HFFc6 (cell line): Measurements from ENCODE around the gene GCK. TPM values are rescaled to one million over a fixed set of nuclear protein-coding genes. Genes with fewer than 3 reads are reported as not detected.
"Not testable (repeated sequence)": the region's sequence is repeated elsewhere in the genome, so short reads cannot be mapped to it uniquely, and the experiment has no call there.

Source experiments
- DNase-seq: peaks from one replicate; pipeline ENCODE4 v3.0.0-alpha.2; 2018
- H3K27ac Mint-ChIP-seq: 2 replicates; pipeline ENCODE4 v1.8.0; 2020; ENCODE audit warnings: mild to moderate bottlenecking, mixed read lengths
- H3K27me3 Mint-ChIP-seq: 2 replicates; pipeline ENCODE4 v1.8.0; 2021; ENCODE audit warnings: mild to moderate bottlenecking, moderate library complexity, mixed read lengths; ENCODE audit not compliant: insufficient read depth
- H3K36me3 Mint-ChIP-seq: 2 replicates; pipeline ENCODE4 v1.8.0; 2021; ENCODE audit warnings: low read depth, mixed read lengths
- H3K4me1 Mint-ChIP-seq: 2 replicates; pipeline ENCODE4 v1.8.0; 2020; ENCODE audit warnings: low read depth, mixed read lengths
- H3K4me3 Mint-ChIP-seq: 2 replicates; pipeline ENCODE4 v1.8.0; 2020; ENCODE audit warnings: mild to moderate bottlenecking, moderate library complexity, mixed read lengths
- H3K9me3 Mint-ChIP-seq: 2 replicates; pipeline ENCODE4 v1.8.0; 2020; ENCODE audit warnings: mild to moderate bottlenecking, mixed read lengths
- total RNA-seq, 6 experiments: library from RNA; stranded (reverse); fragmentation: NEBNext Ultra II Directional; extraction: Animal tissue kit (Norgen Biotek cat#: 25700); gene quantifications; 2 replicates in 1 of 6; 3 replicates in 5 of 6; pipeline ENCODE4 v1.2.3, GENCODE V29; 2021
- TF ChIP-seq, protein P1 (sequence below): fragments of 200-600 bp; sonication (generic); IDR thresholded peaks from 2 replicates; pipeline ENCODE4 v1.5.0; 2021; ENCODE audit warnings: antibody characterized with exemption, mild to moderate bottlenecking

Gene GCK
- total RNA-seq, 6 experiments from 2014 or later = 0.11 to 0.26 (median 0.17) TPM; not detected in 2

DNA sequence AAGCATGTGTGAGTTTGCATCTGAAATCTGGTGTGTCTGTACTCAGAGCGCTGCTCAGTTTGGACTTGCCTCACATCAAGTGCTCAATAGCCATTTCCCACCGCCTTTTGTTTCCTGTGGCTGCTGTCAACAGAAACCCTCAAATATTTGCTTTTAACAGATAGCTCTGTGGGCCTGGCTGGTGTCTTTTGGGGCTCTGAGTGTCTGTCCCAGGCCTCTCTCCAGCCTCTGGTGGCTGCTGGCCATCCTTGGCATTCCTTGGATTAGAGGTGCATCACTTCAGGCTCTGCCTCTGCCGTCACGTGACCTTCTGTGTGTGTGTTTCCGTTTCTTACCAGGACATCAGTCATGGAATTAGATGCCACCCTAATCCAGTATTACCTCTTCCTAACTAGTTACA, 20.9 kb upstream of the GCK start:
- Mint-ChIP-seq H3K36me3 (peaks cover 17% of the 10 kb centered on the region), H3K4me3 (no peak overlapping the region), H3K4me1 (no peaks in the 10 kb centered on the region), H3K9me3 (no peaks in the 10 kb centered on the region), H3K27ac (no peak overlapping the region), H3K27me3 (peaks cover 2% of the 10 kb centered on the region)
- TF ChIP-seq, protein P1, sequence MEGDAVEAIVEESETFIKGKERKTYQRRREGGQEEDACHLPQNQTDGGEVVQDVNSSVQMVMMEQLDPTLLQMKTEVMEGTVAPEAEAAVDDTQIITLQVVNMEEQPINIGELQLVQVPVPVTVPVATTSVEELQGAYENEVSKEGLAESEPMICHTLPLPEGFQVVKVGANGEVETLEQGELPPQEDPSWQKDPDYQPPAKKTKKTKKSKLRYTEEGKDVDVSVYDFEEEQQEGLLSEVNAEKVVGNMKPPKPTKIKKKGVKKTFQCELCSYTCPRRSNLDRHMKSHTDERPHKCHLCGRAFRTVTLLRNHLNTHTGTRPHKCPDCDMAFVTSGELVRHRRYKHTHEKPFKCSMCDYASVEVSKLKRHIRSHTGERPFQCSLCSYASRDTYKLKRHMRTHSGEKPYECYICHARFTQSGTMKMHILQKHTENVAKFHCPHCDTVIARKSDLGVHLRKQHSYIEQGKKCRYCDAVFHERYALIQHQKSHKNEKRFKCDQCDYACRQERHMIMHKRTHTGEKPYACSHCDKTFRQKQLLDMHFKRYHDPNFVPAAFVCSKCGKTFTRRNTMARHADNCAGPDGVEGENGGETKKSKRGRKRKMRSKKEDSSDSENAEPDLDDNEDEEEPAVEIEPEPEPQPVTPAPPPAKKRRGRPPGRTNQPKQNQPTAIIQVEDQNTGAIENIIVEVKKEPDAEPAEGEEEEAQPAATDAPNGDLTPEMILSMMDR = no peak
- no peak for DNase-seq

DNA sequence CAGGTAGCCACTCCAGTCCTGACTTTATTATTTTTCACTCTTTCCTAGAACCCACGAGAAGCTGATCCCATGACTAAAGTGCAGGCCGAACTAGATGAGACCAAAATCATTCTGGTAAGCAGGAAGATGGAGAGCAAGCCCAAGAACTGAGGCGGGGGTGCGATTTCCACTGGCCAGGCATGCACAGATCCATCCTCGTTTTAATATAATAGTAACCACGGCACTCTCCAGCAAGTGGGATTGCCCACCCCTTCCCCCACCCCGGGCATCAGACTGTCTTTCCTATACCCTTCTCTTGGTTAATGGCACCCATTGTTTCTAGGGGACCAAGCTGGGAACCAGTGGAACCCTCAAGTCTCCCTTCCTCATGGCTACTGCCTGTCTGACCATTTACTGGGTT, 18.8 kb upstream of the GCK start:
- H3K9me3 Mint-ChIP-seq = no peaks in the 10 kb centered on the region
- TF ChIP-seq, protein P1 = no peak
- peaks cover 9% of the 10 kb centered on the region for H3K4me1 Mint-ChIP-seq
- no peak overlapping the region for H3K4me3 Mint-ChIP-seq
- H3K27ac Mint-ChIP-seq = no peak overlapping the region
- no peak for DNase-seq
- no peaks in the 10 kb centered on the region for H3K27me3 Mint-ChIP-seq
- peaks cover 22% of the 10 kb centered on the region for H3K36me3 Mint-ChIP-seq

- Mint-ChIP-seq H3K4me3 (no peak overlapping the region), H3K9me3 (no peaks in the 10 kb centered on the region), H3K4me1 (peaks cover 21% of the 10 kb centered on the region), H3K27ac (no peak overlapping the region), H3K36me3 (peaks cover 27% of the 10 kb centered on the region), H3K27me3 (no peaks in the 10 kb centered on the region)
- TF ChIP-seq, protein P1 = no peak
- no peak for DNase-seq
These were observed 16.8 kb upstream of the GCK start for GRCh38 chr7:44206008-44206407.

GRCh38 chr7:44201813-44202212, 12.6 kb upstream of the GCK start:
- DNase-seq = no peak
- Mint-ChIP-seq H3K27me3 (no peaks in the 10 kb centered on the region), H3K36me3 (peaks cover 19% of the 10 kb centered on the region; the same call in 1 of the 2 replicates), H3K27ac (peak overlapping the region; percentile 82), H3K4me3 (peak overlapping the region; percentile 95), H3K4me1 (peaks cover 21% of the 10 kb centered on the region), H3K9me3 (no peaks in the 10 kb centered on the region)
- TF ChIP-seq, protein P1 = no peak

- peaks cover 29% of the 10 kb centered on the region for H3K4me1 Mint-ChIP-seq
- peak within 1 kb of the TSS; percentile 82 for H3K27ac Mint-ChIP-seq
- peaks cover 19% of the 10 kb centered on the region; the same call in 1 of the 2 replicates for H3K36me3 Mint-ChIP-seq
These were observed 11.6 kb upstream of the GCK start, which contains the start of gene YKT6 for GRCh38 chr7:44200699-44201461. YKT6 (plus strand) TSS chr7:44200978; CDS start chr7:44201136, 158 bp downstream.

GRCh38 chr7:44200163-44200562, 10.9 kb upstream of the GCK start:
- Mint-ChIP-seq H3K4me1 (peaks cover 36% of the 10 kb centered on the region), H3K36me3 (peaks cover 15% of the 10 kb centered on the region; the same call in 1 of the 2 replicates)
- not testable (repeated sequence) for H3K4me3 Mint-ChIP-seq, DNase-seq, H3K9me3 Mint-ChIP-seq, H3K27me3 Mint-ChIP-seq, H3K27ac Mint-ChIP-seq

More at GRCh38 chr7:44200699-44201461, 11.6 kb upstream of the GCK start, which contains the start of gene YKT6:
- H3K9me3 Mint-ChIP-seq = no peaks in the 10 kb centered on the region
- H3K4me3 Mint-ChIP-seq = peak within 1 kb of the TSS; percentile 95
- no peaks in the 10 kb centered on the region; the same call in 1 of the 2 replicates for H3K27me3 Mint-ChIP-seq
- DNase-seq = peak; percentile 91
- TF ChIP-seq, protein P1 = peak; percentile 78
